Activated CD4-positive, alpha-beta T cell treated with anti-CD3 and anti-CD28 coated beads for 36 hours (primary cell): ENCODE measurements around the gene ABCC3. TPM values are rescaled to one million over a fixed set of nuclear protein-coding genes. Genes with fewer than 3 reads are reported as not detected.

Experiments used
- ATAC-seq: fragments of 200-7000 bp; cut with Tn5 transposase; one replicate; pipeline ENCODE4 v1.10.0; 2021; ENCODE audit warnings: mild to moderate bottlenecking, moderate library complexity
- CTCF ChIA-PET: fragments of 350-600 bp; sonication (Branson Sonifier 250); formaldehyde crosslinking; loops from one replicate; lab custom pipeline; 2021; ENCODE audit warnings: antibody characterized with exemption; lab: Charles Lee
- POLR2A ChIA-PET: fragments of 350-600 bp; sonication (Branson Sonifier 250); formaldehyde crosslinking; loops from one replicate; lab custom pipeline; 2021; ENCODE audit warnings: antibody characterized with exemption, inconsistent platforms; lab: Charles Lee
- DNase-seq: peaks from one replicate; pipeline ENCODE4 v3.0.0-alpha.2; 2020
- H3K27ac Mint-ChIP-seq: one replicate; pipeline ENCODE4 v1.8.0; 2021; ENCODE audit warnings: mixed read lengths
- H3K27me3 Mint-ChIP-seq: one replicate; pipeline ENCODE4 v1.8.0; 2021; ENCODE audit warnings: mixed read lengths
- H3K36me3 Mint-ChIP-seq: one replicate; pipeline ENCODE4 v1.8.0; 2021; ENCODE audit warnings: low read depth, mixed read lengths
- H3K4me1 Mint-ChIP-seq: one replicate; pipeline ENCODE4 v1.8.0; 2021; ENCODE audit warnings: mixed read lengths
- H3K4me3 Mint-ChIP-seq: one replicate; pipeline ENCODE4 v1.8.0; 2021; ENCODE audit warnings: mild to moderate bottlenecking, moderate library complexity, mixed read lengths
- H3K9me3 Mint-ChIP-seq: one replicate; pipeline ENCODE4 v1.8.0; 2021; ENCODE audit warnings: low read depth, mixed read lengths
- intact Hi-C, 2 experiments: fragments of 100-400 bp; cut with DNase I in 1 of 2; cut with micrococcal nuclease in 1 of 2; formaldehyde crosslinking; loops; one replicate each; pipeline versions ENCODE4 v1.14.2 to v1.15.1; 2022 to 2024; cut with DNase I, micrococcal nuclease
- total RNA-seq, 2 experiments: library from RNA; stranded (reverse); gene quantifications; one replicate each; pipeline ENCODE4 v1.2.3, GENCODE V29; 2021

Gene ABCC3, protein sequence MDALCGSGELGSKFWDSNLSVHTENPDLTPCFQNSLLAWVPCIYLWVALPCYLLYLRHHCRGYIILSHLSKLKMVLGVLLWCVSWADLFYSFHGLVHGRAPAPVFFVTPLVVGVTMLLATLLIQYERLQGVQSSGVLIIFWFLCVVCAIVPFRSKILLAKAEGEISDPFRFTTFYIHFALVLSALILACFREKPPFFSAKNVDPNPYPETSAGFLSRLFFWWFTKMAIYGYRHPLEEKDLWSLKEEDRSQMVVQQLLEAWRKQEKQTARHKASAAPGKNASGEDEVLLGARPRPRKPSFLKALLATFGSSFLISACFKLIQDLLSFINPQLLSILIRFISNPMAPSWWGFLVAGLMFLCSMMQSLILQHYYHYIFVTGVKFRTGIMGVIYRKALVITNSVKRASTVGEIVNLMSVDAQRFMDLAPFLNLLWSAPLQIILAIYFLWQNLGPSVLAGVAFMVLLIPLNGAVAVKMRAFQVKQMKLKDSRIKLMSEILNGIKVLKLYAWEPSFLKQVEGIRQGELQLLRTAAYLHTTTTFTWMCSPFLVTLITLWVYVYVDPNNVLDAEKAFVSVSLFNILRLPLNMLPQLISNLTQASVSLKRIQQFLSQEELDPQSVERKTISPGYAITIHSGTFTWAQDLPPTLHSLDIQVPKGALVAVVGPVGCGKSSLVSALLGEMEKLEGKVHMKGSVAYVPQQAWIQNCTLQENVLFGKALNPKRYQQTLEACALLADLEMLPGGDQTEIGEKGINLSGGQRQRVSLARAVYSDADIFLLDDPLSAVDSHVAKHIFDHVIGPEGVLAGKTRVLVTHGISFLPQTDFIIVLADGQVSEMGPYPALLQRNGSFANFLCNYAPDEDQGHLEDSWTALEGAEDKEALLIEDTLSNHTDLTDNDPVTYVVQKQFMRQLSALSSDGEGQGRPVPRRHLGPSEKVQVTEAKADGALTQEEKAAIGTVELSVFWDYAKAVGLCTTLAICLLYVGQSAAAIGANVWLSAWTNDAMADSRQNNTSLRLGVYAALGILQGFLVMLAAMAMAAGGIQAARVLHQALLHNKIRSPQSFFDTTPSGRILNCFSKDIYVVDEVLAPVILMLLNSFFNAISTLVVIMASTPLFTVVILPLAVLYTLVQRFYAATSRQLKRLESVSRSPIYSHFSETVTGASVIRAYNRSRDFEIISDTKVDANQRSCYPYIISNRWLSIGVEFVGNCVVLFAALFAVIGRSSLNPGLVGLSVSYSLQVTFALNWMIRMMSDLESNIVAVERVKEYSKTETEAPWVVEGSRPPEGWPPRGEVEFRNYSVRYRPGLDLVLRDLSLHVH (N-terminal part only)
- total RNA-seq: not detected

DNA sequence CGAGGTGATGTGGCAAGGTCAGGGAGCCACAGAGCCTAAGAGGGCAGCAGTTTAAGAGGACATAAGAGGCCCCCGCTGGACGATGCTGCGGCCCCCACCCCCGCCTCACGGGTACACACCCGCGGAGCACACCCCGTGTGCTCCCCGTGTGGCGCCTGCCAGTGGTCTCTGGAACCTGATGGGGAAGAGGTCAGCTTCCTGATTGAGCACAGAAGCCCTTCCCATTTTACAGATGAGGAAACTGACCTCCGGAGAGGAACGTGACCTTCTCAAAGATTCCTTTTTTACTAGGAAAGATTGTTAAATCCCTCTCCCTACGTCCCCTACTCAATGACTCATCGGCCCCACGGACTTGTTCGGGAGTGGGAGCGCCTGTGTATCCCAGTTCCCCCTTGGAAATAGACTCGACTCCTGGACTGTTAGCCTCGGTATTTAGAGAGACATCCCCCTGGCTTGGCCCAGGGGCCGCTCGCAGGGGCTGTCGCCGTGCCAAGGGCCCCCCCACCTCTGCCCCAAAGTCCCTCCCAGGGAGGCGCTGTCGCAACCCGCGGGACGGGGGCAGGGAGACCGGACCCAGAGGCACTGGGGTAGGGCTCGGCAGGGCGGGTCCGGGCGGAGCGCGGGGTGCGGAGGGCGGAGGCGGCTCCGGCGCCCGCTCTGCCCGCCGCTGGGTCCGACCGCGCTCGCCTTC, at the start of gene ABCC3:
Gene ABCC3 (plus strand): TSS at position 658 of the 691 bp plus-strand sequence. CDS start 56 bp downstream, outside the sequence.
- intact Hi-C loops: no loop called here
- CTCF ChIA-PET: no interaction called here
- H3K27me3 Mint-ChIP-seq: peaks cover 56% of the 10 kb centered on the region
- H3K36me3 Mint-ChIP-seq: no peaks in the 10 kb centered on the region
- no peak within 1 kb of the TSS for H3K4me3 Mint-ChIP-seq
- H3K9me3 Mint-ChIP-seq: no peaks in the 10 kb centered on the region
- POLR2A ChIA-PET: no interaction called here
- no peak within 1 kb of the TSS for H3K27ac Mint-ChIP-seq
- H3K4me1 Mint-ChIP-seq: no peaks in the 10 kb centered on the region
- no peak for DNase-seq
- ATAC-seq: no peak

DNA sequence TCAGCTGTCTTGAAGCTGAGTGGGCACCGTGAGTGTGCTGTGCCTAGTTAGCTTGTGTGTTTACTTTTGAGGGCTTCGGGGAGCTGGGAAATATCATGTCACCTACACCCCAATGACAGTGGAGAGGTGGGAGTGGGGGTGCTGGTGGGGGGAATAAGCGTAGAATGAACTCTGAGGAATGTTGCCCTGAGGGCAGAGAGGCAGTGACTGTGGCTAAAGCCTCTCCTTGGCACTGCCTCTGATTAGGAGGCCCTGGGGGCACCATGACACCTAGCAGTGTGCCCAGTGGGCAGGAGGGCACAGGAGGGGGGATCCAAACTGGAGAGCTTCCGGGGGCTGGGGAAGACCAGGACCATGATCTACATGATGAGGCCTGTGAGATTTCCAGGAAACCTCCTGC, 49.3 kb upstream of the ABCC3 start:
- H3K4me3 Mint-ChIP-seq: no peak overlapping the region
- no peaks in the 10 kb centered on the region for H3K4me1 Mint-ChIP-seq
- CTCF ChIA-PET: interaction anchor here (1.5 kb wide), 1 partner anchor 11 kb away, joined by 7 read pairs; no protein-coding TSS in a partner anchor
- DNase-seq (no peak), ATAC-seq (no peak)
- H3K27ac Mint-ChIP-seq: no peak overlapping the region
- peaks cover 5% of the 10 kb centered on the region for H3K27me3 Mint-ChIP-seq
- no peaks in the 10 kb centered on the region for H3K9me3 Mint-ChIP-seq
- POLR2A ChIA-PET: no interaction called here
- intact Hi-C loops: no loop called here
- no peaks in the 10 kb centered on the region for H3K36me3 Mint-ChIP-seq

DNA sequence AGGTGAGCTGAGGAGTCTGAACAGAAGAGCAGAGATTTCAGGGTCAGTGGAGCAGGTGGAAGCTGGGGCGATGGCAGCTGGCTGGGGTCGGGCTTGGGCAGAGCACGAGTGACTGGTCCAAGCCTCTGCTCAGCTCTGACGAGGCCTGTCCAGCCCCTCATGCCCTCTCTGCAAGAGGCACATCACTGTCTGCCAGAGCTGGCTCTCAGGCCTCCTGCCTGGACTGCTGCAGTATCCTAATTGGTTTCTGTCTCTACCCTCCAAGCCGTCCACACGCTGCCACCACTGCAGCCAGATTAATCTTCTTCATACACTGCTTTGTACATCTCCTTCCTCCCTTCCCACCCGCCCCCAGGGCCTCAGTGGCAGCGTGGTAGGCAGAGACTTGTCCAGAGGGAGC, 48.8 kb upstream of the ABCC3 start:
- Mint-ChIP-seq H3K27me3 (peaks cover 4% of the 10 kb centered on the region), H3K4me1 (no peaks in the 10 kb centered on the region), H3K4me3 (no peak overlapping the region), H3K27ac (no peak overlapping the region), H3K36me3 (no peaks in the 10 kb centered on the region), H3K9me3 (no peaks in the 10 kb centered on the region)
- ChIA-PET POLR2A (no interaction called here), CTCF (interaction anchor here (1.5 kb wide), 1 partner anchor 11 kb away, joined by 7 read pairs; no protein-coding TSS in a partner anchor)
- intact Hi-C loops: no loop called here
- DNase-seq (no peak), ATAC-seq (no peak)

DNA sequence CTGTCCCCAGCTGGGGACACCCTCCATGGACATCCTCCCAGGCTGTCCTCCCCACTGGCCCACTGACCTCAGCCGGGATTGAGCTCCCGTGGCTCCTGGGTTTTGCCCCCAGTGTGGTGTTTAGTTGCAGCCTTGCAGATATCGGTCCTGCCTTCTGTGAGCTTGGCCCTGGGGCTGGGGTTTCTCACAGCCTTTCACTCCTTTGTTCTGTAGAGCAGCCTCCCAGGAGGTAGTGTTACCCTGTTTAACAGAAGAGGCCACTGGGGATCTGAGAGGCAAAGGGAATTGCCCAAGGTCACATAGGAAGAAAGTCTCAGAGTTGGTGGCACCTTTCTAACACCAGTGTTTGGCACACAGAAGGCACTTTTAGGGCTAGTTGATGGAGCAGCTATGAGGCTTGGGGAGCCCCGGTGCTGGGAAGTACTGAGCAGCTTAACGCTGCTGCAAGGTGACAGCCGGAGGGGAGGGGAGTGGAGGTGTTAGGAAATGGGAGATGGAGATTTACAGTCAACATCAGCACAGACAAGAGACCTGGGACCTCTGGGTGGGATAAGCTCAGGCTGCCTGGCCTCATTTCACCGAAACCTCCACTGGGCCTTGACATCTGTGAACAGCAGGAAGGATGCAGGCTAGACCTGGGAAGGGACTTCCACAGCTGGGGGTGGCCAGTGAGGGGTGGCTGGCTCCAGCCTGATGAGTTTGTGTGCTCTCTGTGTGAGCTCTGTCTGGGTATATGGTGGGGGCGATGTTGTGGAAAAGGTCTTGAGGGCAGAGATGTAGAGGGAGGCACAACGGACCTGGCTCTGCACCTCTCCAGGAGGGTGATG, 48.0 kb upstream of the ABCC3 start:
- H3K27me3 Mint-ChIP-seq: peaks cover 2% of the 10 kb centered on the region
- CTCF ChIA-PET: interaction anchor here (1.0 kb wide), 1 partner anchor 39 kb away, joined by 4 read pairs; no protein-coding TSS in a partner anchor
- POLR2A ChIA-PET: no interaction called here
- no peaks in the 10 kb centered on the region for H3K36me3 Mint-ChIP-seq
- H3K4me3 Mint-ChIP-seq: no peak overlapping the region
- no peak overlapping the region for H3K27ac Mint-ChIP-seq
- no peaks in the 10 kb centered on the region for H3K4me1 Mint-ChIP-seq
- no peaks in the 10 kb centered on the region for H3K9me3 Mint-ChIP-seq
- ATAC-seq: no peak
- intact Hi-C loops: no loop called here
- DNase-seq: no peak

DNA sequence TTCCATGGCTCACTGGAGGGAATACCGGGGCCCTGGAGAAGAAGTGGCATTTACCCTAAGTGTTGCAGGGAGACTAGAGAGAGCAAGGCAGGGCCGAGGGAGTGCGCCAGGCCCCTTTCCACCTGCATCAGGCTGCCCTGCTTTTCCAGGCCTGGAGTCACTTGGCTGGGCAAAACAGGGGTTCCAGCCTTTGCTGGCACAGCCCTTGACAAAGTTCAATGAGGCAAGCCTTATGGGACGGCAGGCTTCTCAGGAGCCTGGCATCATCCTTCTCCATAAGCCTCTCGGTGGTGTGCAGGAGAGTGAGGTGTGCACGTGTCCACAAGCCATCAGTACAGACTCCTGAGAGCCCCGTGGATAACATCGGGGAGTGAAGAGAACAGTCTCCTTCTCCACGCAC, 47.1 kb upstream of the ABCC3 start:
- ATAC-seq: no peak
- Mint-ChIP-seq H3K9me3 (no peaks in the 10 kb centered on the region), H3K4me1 (no peaks in the 10 kb centered on the region), H3K27ac (no peak overlapping the region), H3K4me3 (no peak overlapping the region), H3K27me3 (peaks cover 2% of the 10 kb centered on the region), H3K36me3 (no peaks in the 10 kb centered on the region)
- intact Hi-C loops: no loop called here
- no peak for DNase-seq
- POLR2A ChIA-PET: no interaction called here
- CTCF ChIA-PET: no interaction called here

DNA sequence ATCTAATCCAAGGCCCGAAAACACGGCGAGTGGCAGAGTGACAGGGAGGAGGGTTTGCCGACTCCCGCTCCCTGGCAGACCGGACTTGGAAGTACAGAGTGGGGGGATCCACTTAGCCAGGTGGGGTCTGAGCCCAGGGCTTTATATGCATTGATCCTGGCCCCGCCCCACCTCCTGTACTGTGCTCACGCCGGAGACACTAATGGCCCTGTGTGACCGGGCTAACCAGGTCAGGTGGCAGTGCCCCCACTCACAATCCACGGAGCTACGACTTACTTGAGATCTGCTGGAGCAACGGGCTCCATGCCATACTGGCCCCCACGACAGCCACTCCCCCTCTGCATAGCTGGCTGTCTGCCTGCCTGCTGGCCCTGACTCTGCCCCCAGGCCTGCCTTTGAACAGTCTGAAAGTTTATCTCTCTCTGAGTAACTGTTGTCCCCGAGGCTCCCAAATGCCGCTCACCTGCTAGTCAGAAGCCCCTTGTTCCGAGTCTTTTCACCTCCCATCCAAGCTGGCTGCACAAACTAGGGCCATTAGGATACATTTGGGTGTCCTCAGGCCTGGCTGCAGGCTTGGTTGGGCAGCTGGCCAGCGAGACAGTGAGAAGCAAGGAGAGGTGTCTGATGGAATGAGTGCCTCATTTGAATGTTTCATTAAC, 46.2 kb upstream of the ABCC3 start:
- no peaks in the 10 kb centered on the region for H3K9me3 Mint-ChIP-seq
- H3K27ac Mint-ChIP-seq: no peak overlapping the region
- ATAC-seq (no peak), DNase-seq (no peak)
- no peaks in the 10 kb centered on the region for H3K4me1 Mint-ChIP-seq
- POLR2A ChIA-PET: no interaction called here
- CTCF ChIA-PET: interaction anchor here (0.6 kb wide), 1 partner anchor 17 kb away, joined by 3 read pairs; no protein-coding TSS in a partner anchor
- no peaks in the 10 kb centered on the region for H3K36me3 Mint-ChIP-seq
- H3K27me3 Mint-ChIP-seq: peaks cover 1% of the 10 kb centered on the region
- H3K4me3 Mint-ChIP-seq: no peak overlapping the region
- intact Hi-C loops: no loop called here

DNA sequence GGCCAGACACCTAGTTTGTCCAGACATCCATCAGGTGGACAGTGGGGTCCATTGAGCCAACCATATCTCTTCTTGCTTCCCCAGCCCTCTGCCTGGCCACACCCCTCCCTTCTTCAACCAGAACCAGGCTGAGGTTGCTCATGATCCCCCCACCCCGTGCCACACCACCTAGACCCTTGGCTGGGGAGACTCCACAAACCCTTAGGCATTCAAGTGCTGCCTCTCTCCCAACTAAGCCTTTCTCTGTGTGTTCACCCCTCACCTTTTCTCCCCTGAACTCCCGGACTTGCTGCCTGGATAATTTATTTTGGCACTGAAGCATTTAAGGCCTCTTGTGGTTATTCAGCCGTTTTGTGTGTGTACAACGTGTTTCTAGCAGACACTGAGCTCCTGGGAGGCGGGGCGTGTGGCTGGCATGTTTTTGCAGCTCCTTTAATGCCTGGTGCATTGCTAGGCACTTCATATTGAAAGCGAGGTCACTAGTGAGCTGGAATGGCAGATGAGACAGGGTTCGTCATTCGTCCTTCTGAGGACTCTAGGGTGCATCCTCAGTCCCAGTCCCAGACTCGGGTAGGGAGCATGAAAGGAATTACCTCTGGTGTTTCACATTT, 45.5 kb upstream of the ABCC3 start:
- ATAC-seq (no peak), DNase-seq (no peak)
- ChIA-PET POLR2A (interaction anchor here (0.5 kb wide), 1 partner anchor 16 kb away, joined by 3 read pairs; no protein-coding TSS in a partner anchor), CTCF (interaction anchor here (0.5 to 0.6 kb wide), 2 partner anchors 16 to 168 kb away, joined by 3 to 4 read pairs; no protein-coding TSS in a partner anchor)
- H3K4me3 Mint-ChIP-seq: no peak overlapping the region
- no peaks in the 10 kb centered on the region for H3K9me3 Mint-ChIP-seq
- H3K27me3 Mint-ChIP-seq: no peaks in the 10 kb centered on the region
- H3K27ac Mint-ChIP-seq: no peak overlapping the region
- H3K4me1 Mint-ChIP-seq: no peaks in the 10 kb centered on the region
- intact Hi-C loops: no loop called here
- H3K36me3 Mint-ChIP-seq: no peaks in the 10 kb centered on the region

DNA sequence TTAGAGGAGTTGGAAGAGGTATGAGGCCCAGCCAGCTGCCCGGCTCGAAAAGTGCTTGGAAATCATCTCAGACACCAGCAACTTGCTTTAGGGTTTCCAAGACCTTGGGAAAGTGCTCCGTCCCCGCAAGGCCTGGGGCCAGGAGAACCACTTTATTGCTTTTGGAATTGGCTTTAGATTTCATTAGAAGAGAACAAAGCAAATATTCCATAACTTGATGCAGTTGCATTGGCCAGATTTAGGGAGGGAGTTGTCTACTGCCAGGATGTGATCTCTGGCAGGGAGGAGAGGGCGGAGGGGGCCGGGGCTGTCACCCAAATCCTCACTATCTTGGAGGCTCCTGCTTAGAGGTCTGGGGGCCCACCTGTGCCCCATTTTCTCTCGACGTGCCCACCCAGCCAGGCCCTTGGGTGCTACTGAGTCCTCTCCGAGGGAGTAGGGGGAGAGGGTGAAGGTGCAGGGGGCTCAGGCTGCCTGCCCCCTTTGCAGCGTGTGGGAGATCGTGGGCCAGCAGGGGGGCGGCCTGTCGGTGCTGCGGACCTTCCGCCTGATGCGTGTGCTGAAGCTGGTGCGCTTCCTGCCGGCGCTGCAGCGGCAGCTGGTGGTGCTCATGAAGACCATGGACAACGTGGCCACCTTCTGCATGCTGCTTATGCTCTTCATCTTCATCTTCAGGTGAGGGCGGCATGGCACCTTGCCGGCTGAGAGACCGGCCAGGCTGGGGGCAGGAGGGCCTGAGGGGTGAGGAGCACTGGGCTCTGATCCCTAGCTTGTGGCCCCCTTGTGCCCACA, 43.5 kb upstream of the ABCC3 start:
- Mint-ChIP-seq H3K36me3 (no peaks in the 10 kb centered on the region), H3K9me3 (no peaks in the 10 kb centered on the region), H3K27ac (no peak overlapping the region), H3K27me3 (no peaks in the 10 kb centered on the region), H3K4me1 (no peaks in the 10 kb centered on the region), H3K4me3 (no peak overlapping the region)
- CTCF ChIA-PET: no interaction called here
- intact Hi-C loops: no loop called here
- DNase-seq: no peak
- POLR2A ChIA-PET: no interaction called here
- ATAC-seq: no peak

DNA sequence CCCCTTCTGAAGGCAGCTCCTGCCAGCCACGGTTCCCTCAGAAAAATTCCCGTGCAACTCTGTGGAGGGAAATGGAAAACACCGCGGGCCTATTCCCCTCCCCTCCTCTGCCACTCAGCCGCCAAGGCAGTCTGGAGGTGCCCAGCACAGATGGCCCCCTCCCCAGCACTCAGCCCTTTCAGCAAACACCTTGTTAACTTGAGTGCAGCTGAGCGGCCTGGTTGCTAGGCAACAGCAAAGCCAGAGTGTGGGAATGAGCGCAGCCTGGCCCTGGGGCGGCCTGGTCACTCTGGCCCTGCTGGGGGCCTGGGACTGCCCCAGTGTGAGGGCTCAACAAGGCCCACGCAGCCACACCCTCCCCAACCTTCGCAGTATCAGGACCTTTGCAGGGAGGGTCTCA, 41.4 kb upstream of the ABCC3 start:
- POLR2A ChIA-PET: no interaction called here
- CTCF ChIA-PET: interaction anchor here (0.6 kb wide), 1 partner anchor 420 kb away, joined by 3 read pairs; no protein-coding TSS in a partner anchor

More for the DNA sequence above, 41.4 kb upstream of the ABCC3 start:
- DNase-seq (no peak), ATAC-seq (no peak)
- no peaks in the 10 kb centered on the region for H3K36me3 Mint-ChIP-seq
- no peak overlapping the region for H3K27ac Mint-ChIP-seq
- H3K4me3 Mint-ChIP-seq: no peak overlapping the region
- H3K4me1 Mint-ChIP-seq: no peaks in the 10 kb centered on the region
- intact Hi-C loops: no loop called here
- H3K27me3 Mint-ChIP-seq: no peaks in the 10 kb centered on the region
- H3K9me3 Mint-ChIP-seq: no peaks in the 10 kb centered on the region
